Sigmoid colon (tissue), 4 donors: ENCODE results near the gene FNDC1.

Source experiments
- EP300 ChIP-seq, 4 donors: sonication (generic); formaldehyde crosslinking; IDR thresholded peaks; one replicate each; pipeline ENCODE4 v1.6.1; 2017; ENCODE audit warnings: antibody characterized with exemption in 4 of 4
- POLR2A ChIP-seq, 2 donors: fragments of 450-650 bp; IDR thresholded peaks; one replicate each; pipeline ENCODE4 v1.6.1; 2016; ENCODE audit warnings: antibody characterized with exemption in 2 of 2, mild to moderate bottlenecking in 2 of 2, moderate library complexity in 2 of 2
- POLR2AphosphoS5 ChIP-seq, 4 donors: sonication (generic); formaldehyde crosslinking; IDR thresholded peaks; one replicate each; pipeline ENCODE4 v1.6.1; 2017; ENCODE audit warnings: antibody characterized with exemption in 4 of 4
- TF ChIP-seq, protein P1 (sequence below), 4 experiments: fragments of 450-650 bp in 3 of 4; fragments of 200-600 bp in 1 of 4; IDR thresholded peaks; one replicate each; pipeline ENCODE4 v1.5.1; 2016 to 2019; ENCODE audit warnings: antibody characterized with exemption in 4 of 4, mild to moderate bottlenecking in 3 of 4, moderate library complexity in 2 of 4

DNA sequence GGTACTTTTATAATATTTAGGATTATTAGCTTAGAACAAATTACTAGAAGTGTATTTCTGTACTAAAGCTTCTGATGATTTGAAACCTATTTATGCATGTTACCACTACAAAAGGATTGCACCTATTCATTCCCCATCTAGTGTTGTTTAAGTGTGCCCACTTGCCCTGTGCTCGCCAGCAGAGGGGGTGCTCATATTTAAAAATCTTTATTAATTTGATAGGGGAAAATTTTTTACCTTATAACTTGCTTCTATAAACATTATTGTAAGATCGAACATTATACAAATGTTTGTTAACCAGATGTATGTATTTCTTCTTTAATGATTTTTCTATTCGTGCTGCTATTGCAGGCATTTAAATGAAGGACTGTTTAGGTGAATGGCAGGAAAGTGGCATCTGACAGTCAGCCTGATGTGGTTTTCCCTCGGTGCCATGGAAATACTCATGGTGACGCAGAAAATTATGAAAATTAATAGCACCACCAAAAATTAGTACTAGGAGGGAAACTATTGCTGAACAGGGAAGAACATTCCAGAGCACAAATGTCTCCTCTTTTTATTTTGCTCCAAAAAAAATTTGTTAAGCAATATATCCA, 44.1 kb upstream of the FNDC1 start:
- TF ChIP-seq, protein P1, sequence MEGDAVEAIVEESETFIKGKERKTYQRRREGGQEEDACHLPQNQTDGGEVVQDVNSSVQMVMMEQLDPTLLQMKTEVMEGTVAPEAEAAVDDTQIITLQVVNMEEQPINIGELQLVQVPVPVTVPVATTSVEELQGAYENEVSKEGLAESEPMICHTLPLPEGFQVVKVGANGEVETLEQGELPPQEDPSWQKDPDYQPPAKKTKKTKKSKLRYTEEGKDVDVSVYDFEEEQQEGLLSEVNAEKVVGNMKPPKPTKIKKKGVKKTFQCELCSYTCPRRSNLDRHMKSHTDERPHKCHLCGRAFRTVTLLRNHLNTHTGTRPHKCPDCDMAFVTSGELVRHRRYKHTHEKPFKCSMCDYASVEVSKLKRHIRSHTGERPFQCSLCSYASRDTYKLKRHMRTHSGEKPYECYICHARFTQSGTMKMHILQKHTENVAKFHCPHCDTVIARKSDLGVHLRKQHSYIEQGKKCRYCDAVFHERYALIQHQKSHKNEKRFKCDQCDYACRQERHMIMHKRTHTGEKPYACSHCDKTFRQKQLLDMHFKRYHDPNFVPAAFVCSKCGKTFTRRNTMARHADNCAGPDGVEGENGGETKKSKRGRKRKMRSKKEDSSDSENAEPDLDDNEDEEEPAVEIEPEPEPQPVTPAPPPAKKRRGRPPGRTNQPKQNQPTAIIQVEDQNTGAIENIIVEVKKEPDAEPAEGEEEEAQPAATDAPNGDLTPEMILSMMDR (IDR thresholded peaks at IDR 0.05): no peak
- TF ChIP-seq POLR2A (IDR thresholded peaks at IDR 0.05) (no peak), POLR2AphosphoS5 (IDR thresholded peaks at IDR 0.05) (no peak), EP300 (IDR thresholded peaks at IDR 0.05) (no peak)
